Endometrium (tissue), 2 donors: ENCODE data around the gene TSPO.

Source experiments
- FAIRE-seq: peaks from 2 replicates; lab custom pipeline; 2012; peaks lifted over from hg19 to GRCh38; lab: Jason Lieb, UNC
- donor health status: control.
- donor health status: control.

The TSPO gene

DNA sequence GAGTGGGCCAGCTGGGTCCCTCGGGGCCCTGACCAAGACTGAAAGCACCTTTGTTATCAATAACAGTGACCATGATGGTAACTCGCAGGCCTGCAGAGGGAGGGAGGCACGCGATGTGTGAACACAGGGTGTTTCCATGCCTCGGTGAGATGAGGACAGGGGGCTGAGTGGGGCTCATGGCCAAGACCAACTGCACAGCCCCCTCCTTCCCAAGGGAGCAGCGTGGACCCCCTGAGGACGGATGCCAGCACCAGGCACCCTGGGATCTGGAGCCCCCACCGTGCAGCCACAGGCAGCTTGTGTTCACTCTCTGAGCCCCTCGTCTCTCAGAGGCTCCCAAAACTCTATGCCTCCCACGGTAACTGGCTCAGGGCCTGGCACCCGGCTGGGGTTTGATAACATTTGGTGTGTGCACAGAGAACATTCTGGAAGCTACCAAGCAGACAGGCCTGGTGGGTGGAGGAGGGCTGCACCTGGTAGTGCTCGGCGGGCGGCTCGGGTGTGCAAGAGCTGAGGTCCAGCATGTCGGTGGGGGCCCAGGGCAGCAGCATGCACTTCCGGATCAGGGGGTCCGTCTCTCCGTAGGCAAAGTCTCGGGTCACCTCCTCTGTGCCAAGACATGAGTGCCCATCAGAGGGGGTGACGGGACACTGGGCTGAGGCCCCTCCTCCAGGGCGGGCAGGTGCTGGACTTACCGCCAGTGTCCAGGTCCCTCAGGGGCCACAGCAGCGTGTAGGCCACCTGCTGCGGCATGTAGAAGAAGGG lies 28.0 kb downstream of the TSPO start:
- no peak for FAIRE-seq

GRCh38 chr22:43179911-43180195 lies 28.5 kb downstream of the TSPO start:
- FAIRE-seq = no peak

GRCh38 chr22:43180670-43181069 lies 29.3 kb downstream of the TSPO start:
- no peak for FAIRE-seq

DNA sequence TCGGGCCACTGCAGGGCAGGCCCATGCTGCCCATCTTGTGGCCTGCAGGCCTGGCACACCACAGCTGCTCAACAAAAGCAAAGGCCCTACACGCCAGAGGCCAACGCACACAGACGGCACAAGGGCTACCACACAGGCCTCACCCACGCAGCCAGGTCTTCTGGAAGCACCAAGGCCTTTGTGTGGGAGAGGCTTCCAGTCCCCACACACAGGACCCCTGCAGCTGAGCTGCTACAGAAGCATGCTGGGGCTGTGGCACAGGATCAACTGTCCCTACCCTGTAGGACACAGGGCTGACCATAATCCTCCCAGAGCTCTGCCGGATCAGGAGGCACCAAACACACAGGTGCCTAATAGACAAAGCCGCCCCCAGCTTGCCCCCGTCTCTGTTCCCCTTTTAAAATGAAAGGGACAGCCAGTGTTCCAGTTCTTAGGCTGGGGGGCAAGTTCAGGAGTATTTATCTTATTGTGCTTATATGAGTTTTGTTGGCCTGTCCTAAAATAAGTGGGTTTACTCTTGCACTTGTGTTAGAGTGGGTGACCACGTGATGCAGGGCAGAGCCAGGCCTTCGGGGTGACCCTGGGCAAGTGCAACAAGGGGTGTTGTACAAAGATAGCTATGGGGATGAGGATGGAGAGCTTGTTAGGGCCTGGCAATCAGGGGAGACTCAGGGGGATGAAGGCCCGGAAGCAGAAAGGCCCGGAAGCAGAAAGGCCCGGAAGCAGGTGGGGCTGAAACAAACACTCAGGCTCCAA lies 30.1 kb downstream of the TSPO start:
- FAIRE-seq = no peak

DNA sequence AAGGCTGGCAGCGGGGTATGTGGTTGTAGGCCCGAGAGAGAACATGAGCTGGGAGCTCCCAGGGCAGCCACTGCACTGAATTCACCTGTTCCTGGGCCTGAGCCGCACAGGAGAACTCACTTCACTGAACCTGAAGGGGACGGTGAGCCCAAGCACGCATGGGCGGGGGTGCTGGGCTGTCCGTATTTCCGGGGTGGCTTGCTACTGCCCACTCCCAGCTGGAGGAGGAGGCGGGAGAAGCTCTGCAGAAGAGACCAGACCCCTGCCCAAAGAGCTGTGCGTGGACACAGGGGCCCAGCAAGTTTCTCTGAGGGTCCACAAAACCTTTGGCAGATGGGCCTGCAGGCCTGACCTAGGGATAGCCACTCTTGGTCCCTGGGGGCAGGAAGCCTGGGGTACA lies 30.8 kb downstream of the TSPO start:
- FAIRE-seq = no peak

GRCh38 chr22:43182726-43183125 lies 31.4 kb downstream of the TSPO start:
- FAIRE-seq = no peak

DNA sequence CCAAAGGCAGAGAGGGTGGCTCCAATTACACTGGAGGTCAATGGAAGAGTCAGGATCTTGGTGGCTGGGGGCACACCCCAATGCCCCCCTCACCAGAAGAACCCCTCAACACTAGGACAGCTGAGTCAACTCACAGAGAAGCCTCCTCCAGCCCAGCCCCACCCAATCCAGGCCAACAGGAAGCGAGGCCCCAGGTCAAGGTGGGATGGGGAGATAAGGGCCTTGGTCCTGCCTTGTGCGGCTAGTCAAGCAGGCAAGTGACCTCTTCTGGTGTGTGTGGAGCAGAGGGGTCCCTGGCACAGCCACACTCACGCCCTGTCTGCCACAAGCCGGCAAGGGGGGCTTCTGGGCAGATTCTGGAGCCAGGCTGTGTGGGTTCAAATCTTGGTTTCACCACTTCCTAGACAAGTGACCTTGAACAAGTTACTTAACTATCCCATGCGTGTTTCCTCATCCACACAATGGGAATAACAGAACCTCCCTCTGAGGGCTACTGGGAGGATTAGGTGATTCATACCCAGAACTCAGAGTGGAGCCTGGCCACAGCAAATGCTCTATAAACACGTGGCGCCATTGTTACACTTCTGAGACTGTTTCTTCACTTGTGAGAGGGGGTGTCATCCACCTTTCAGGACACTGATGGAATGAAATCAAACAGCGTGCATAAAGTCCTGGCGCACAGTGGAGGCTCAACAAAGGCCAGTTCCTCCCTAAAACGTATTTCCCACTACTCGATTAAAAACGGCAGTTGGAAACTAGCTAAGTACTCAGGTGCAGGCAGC lies 32.3 kb downstream of the TSPO start:
- no peak for FAIRE-seq

DNA sequence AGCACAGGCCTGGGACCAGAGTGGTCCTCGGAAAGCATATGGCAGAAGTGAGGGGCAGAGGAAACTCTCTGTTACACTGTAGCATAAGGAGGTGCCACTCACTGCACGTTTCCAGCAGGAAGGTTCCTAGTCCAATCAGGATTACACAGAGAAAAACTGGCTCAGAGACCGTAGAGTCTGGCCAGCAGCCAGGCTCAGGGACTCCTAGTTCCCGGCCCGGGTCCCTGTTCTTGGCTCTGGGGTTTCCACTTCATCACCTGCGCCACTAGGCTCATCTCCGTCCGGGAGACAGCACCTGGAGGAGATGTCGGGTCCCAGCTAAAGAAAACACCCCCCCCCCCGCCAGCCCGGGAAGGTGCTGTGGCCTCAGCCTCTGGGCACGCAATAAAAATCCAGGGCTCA lies 34.5 kb downstream of the TSPO start:
- no peak for FAIRE-seq

DNA sequence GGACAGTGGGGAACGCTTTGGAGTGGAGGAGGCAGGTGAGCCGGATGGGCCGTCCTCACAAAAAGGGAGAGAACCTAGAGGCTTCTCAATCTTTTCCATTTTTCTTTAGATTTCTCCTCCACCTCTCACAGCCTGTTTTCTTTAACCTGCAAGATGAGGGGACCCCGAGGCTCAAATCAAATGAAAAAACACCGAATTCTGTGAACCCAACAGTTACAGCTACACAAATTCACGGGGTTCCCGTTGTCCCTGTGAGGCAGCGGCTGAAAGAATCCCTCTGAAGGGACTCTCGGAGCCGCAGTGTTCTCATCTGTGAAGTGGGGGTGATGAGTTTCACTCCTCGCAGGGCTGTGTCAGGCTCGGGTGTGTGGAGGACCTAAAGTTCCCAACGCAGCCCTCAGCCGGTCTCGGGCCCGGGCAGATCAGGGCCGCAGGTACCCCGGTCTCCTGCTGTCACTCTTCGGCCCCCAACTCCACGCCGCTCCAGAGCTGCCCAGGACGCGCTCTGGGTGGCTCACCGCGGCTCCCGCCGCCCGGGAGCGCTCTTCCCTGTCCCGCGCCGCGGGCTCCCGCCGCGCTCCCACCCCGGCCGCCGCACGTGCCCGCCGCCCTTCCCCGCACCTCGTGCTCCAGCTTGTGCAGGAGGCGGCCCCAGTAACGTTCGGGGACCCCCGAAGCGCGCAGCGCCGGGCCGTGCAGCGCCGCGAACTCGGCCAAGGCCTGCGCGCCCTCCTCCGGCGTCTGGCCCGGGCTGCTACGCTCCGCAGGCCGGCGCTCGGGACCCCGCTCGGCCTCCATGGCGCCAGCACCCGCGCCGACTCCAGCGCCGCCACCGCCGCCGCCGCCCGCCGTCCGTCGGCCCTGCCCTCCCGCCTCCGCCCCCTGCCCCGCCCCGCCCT lies 35.2 kb downstream of the TSPO start, which contains the start of gene TTLL12:
Gene TTLL12, minus strand, starts transcription at position 863 of the 899 bp plus-strand sequence. Its CDS starts 65 bp downstream, at position 798.
- no peak for FAIRE-seq

DNA sequence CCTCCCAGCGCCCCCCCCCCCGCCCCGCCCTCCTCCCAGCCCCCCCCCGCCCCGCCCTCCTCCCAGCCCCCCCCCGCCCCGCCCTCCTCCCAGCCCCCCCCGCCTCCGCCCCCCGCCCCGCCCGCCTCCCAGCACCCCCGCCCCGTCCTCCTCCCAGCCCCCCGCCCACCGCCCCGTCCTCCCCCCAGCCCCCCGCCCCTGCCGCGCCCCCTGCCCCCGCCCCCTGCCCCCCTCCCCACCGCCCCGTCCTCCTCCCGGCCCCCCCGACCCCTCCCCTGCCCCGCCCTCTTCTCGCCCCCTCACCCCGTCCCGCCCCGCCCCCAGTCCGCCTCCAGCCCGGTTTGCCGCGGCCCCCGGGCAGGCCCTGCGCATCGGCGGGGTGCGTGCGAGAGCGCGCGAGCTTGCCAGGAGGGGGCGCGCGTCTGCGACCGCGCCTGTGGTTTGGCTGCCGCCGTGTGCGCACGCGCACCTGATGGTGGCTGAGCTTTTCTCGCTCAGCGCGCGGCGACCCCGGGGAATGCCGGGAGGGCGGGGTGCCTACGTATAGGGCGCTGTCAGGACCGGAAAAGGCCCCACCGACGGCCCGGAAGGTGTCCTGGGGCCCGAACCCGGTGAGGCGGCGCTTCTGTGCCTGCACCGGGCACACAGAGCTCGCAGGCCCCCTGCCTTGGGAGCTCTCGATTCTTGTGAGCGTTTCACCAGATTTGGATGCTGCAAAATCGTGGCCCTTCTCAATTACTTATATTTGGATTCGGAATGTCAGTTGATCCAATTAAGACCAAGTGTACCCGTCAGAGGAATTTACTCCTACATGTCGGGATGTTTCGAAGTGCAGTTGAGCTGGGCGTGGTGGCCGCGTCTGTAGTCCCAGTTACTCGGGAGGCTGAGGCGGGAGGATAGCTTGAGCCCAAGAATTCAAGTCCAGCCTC lies 36.1 kb downstream of the TSPO start:
- FAIRE-seq = no peak

GRCh38 chr22:43188829-43189545 lies 37.6 kb downstream of the TSPO start:
- no peak for FAIRE-seq

GRCh38 chr22:43191831-43192230 lies 40.5 kb downstream of the TSPO start:
- no peak for FAIRE-seq

- no peak for FAIRE-seq
Measured at GRCh38 chr22:43197271-43197941, 46.0 kb downstream of the TSPO start.

DNA sequence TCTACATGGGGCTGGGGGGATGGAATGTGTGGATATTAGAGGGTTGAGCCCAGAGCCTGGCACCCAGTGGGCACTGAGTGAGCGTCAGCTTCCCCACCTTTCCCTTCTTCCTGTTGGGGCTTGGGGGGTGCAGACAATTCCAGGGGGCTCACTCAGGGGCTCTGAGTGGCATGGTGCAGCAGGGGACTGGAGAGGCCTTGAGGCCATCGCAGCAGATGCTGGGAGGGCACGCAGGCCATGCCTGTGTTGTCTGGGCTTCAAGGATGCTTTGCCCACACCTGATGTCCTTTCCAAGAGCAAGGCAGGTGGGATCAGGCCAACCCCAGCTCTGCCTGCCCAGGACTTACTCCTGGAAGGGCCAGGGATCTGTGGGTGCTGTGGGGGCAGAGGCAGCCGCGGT lies 46.8 kb downstream of the TSPO start:
- FAIRE-seq = no peak

DNA sequence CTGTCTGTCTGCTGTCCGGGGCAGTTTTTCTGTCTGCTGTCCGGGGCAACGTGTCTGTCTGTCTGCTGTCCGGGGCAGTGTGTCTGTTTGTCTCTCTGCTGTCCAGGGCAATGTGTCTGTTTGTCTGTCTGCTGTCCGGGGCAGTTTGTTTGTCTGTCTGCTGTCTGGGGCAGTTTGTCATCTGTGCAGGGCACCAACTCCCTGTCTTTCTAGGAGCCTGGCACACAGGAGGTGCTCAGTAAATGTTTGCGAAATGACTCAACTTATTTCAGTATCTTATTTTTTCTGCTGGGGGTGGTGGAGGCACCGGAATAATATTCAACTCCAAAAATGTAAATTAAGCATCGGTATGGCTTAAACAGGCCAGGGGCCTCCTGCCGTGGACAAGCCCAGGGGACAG lies 47.6 kb downstream of the TSPO start:
- no peak for FAIRE-seq

DNA sequence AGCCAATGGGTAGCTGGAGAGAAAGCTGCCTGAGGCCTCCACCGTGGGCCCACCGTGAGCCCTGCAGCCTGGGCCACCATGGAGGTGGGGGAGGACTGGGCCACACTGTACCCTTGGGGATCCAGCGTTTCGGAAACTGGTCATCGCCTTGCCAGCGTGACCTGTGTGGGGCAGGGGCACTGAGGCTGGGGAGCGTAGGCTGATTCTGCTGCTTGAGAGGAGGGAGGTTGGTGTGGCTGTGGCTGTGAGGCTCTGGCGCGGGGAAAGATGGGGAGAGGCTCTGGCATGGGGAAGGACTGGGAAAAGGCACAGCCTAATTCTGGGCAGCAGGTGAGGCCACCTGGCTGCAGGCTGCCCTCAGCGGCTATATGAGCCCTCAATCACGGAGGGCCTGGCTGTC lies 48.2 kb downstream of the TSPO start:
- FAIRE-seq = no peak

DNA sequence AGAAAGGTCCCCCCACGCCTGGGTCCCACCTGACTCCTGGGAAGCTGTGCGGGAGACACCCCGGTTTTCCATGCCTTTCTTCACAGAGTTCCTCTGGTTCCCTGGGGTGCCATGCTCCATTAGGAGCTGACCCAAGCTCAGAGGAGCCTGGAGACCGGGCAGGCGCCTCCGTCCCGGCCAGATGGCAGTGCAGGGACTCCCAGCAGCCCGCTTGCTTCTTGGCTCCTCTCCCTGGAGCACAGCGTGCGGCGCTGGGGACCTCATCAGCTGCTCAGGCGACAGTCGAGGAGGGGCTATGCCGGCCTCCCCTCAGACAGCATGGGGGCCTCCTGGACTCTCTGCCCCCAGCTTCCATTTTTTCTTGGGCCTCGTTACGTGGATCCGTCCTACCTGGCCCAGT lies 48.7 kb downstream of the TSPO start:
- no peak for FAIRE-seq

GRCh38 chr22:43200555-43200954 lies 49.2 kb downstream of the TSPO start:
- FAIRE-seq = no peak

- no peak for FAIRE-seq
Measured at GRCh38 chr22:43201486-43202219, 50.3 kb downstream of the TSPO start.
